GM21423 (cell line): ENCODE results near the gene SRGAP1.
"Not testable (repeated sequence)": the region's sequence is repeated elsewhere in the genome, so short reads cannot be mapped to it uniquely, and the experiment has no call there.

Experiments
- ATAC-seq: cut with Tn5 transposase; IDR thresholded peaks from one replicate; pipeline ENCODE4 v1.9.1; 2021; ENCODE audit warnings: mild to moderate bottlenecking, moderate library complexity; ENCODE audit not compliant: unreplicated experiment

SRGAP1 gene

DNA sequence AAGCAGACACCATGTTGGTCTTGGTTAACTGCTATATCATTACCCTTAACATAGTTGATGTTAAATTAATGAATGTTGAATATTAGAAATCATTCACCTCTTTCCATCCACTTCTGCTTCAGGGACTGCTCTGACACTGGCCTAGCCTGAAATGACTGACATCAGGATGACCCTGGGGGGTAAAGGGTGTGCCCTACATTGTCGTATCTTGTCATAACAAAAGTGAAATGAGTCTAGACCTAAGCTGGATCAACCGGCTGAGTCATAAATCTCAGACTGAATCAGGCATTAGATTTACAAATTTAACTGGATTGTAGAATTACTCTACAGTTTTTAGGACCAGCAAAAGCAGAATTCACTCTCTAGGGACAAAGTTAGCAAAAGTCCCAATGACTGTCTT lies 342.3 kb downstream of the SRGAP1 start:
- ATAC-seq: no peak

DNA sequence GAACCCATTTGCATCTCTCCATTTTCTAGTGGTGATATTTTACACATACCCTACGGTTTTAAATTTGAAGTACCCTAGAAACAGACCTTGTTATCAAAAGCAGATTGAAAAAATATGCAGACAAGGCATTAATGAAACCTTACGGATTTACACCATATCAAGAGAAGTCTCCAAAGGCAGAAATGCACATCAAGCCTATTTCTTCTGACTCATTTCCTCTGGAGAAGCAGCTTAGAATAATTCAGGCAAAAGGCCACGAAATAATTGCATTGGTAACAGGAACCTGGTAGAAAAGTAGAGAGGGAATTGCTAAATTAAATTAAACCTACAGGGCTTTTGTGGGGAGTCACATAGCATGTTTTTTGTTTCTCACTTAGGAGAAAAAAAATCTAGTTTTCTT lies 342.9 kb downstream of the SRGAP1 start:
- no peak for ATAC-seq

DNA sequence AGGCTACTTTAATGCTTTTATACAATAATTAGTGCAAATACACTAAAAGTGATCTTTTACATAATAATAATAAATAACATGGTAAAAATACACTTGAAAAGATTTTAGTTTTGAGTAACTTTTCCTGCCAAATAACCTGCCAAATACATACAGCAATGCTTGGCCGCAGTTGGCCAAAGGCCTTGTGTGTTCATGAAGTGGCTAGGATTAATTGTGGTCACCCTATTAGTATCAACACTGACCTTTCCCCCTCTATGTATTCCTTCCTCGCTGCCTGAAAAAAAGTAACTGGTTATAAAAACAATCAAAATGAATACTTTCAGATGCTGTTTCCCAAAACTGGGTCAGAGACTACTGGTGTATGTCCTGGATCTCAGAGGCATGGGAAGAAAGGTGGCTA lies 343.3 kb downstream of the SRGAP1 start:
- ATAC-seq: no peak

DNA sequence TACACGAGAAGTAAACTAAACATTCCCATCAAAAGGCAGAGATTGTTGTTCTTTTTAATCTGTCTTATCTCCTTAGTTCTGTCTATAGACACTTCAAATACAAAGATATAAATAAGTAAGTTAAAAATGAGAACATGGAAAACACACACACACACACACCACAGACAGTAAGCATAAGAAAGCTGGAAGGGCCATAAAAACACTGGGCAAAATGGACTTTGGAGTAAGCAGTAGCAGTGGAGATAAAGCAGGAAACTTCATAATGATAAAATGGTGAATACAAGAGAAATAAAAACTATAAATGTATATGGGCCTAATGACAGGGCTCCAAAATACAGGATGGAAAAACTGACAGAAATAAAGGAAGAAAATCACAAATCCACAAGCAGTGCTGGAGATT lies 345.0 kb downstream of the SRGAP1 start:
- ATAC-seq: no peak

DNA sequence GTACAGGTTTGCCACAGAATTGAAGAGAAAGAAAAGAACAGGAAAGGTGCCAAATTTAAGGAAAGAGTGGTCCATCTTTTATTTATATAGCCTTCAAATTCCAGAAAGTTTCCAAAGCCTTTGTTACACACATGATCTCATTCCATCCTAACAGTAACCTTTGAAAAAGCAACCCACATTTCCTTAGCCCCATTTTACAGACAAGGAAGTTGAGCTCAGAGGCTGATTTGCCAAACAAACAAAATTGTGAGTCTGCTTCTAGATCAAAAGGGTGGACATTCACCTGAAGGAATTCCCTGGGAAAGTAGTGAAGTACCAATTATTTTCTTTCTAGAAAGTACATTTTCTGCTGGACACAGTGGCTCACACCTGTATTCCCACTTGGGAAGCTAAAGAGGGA lies 345.6 kb downstream of the SRGAP1 start:
- no peak for ATAC-seq

DNA sequence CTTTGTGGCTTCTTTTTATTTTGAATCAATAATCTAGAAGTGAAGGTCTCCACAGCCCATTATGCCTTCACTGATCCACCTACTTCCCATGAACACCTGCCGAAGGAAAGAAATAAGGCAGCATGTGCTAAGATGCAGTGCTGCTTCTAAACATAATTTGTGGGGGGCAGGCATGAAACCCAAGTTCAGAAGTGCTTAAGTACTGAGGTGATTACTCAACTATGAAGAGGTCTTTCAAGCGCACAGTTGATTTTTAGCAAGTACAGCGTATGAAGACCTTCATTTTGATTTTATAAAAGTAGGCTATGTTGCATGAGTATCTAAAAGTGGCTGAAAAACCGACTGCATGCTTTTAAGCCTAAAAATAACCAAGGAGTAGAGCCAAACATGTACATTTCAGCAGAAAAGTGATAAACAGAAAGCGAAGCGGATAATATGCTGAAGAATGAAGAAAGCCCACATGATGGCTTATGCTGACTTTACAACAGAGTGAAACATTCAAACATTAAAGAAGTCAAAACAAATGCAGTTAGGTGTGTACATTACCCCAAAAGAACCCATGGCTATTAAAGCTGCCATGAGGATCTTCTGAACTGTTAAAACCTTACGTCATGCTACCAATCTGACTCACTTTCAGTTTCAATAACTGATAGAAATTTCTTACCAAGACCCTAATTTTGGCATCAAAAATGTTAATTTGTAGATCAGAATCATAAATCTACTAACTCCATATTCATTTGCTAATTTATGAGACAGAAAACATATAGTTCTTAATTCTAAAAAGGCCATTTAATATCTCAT lies 348.3 kb downstream of the SRGAP1 start:
- ATAC-seq: peak; percentile 95

DNA sequence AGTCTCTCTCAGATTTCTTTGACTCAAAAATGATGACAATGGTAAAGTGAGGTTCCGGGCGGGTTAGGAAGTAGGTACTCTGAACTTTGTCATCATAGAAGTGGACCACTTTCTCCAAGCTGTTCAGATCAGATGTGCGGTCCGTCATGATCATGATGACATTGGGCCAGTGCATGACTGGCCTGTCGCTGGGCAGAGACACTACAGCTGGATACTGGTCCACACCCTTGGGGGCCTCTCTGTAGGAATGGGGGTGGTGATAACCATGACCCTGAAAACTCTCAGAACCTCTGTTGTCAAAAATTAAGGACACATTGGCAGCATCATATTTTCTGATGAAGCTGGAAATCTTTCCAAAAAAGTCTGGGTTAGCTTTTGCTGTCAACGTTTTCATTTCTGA lies 349.4 kb downstream of the SRGAP1 start:
- ATAC-seq: no peak

DNA sequence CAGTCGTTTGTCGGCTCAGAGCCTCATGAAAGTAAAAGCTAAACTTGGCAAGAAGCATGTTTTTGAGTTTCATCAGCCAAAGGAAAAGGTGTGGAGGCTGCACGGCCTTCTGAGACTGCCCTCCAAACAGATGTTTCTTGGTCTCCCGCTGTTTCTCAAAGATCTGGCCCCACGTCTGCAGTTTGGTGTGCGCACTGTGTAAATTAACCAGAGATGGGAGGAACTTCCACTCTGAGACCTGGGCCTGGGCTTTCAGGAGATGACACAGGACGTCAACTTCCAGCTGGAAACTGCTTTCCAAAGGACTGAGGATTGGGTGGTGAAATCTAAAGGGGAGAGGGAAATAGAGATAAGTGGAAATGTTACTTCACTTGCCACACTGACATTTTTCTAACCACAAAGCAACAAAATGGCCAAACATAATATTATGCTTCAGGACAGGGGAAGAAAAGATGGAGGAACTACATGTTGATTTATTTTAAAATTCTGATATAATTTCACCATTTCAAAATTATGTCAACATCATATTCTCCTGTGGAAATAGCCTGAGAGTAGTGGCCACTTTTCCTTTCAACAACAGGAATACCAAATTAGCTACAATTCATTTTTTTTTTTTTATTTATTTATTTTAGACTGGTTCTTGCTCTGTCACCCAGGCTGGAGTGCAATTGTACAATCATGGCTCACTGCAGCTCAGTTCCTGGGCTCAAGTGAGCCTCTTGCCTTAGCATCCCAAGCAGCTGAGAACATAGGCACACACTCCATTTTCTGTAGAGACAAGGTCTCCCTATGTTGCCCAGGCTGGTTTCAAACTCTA lies 350.0 kb downstream of the SRGAP1 start:
- no peak for ATAC-seq

DNA sequence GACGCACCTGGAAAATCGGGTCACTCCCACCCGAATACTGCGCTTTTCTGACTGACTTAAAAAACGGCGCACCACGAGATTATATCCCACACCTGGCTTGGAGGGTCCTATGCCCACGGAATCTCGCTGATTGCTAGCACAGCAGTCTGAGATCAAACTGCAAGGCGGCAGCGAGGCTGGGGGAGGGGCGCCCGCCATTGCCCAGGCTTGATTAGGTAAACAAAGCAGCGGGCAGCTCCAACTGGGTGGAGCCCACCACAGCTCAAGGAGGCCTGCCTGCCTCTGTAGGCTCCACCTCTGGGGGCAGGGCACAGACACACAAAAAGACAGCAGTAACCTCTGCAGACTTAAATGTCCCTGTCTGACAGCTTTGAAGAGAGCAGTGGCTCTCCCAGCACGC lies 351.3 kb downstream of the SRGAP1 start:
- ATAC-seq: not testable (repeated sequence)

DNA sequence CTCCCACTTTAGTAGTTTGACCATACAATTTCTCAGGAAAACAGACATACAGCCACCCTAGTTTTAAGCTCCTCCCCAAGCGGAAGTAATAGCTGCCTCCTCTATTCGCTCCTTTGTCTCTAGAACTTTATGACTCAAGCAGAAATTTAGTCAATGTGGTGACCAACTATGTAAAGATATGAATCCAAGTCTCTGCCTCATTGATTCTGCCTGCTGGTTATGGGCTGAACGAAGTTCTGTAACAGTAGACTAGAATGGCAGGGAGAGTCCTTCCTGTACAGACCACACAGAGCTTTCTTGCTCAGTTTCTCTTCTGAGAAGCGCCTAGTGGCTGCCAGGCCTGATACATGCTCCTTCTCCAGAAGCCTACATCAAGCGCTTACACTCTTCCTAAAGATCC lies 358.5 kb downstream of the SRGAP1 start:
- ATAC-seq: no peak

DNA sequence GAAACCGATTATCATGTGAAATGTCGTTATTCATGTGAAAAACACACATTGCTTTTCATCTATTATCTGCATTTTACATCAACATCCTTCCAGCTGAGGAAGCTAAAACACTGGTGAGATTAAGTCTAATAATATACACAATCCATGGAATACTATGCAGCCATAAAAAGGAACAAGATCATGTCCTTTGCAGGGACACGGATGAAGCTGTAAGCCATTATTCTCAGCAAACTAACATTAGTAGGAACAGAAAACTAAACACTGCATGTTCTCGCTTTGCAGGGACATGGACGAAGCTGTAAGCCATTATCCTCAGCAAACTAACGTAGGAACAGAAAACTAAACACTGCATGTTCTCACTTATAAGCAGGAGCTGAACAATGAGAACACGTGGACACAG lies 359.3 kb downstream of the SRGAP1 start:
- ATAC-seq: no peak

DNA sequence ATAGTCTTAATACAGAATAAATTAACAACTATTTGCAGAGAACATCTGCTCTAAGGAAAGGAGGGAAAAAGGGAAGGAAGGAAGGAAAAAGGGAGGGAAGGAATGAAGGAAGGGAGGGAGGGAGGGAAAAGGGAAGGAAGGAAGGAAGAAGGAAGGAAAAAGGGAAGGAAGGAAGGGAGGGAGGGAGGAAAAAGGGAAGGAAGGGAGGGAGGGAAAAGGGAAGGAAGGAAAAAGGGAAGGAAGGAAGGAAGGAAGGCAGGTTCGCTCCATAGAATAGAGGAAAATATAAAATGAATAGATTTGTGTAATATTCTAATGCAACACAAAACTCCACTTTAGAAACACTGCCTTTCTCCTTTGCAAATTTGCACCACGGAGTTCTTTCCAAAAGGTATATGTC lies 361.0 kb downstream of the SRGAP1 start:
- no peak for ATAC-seq

DNA sequence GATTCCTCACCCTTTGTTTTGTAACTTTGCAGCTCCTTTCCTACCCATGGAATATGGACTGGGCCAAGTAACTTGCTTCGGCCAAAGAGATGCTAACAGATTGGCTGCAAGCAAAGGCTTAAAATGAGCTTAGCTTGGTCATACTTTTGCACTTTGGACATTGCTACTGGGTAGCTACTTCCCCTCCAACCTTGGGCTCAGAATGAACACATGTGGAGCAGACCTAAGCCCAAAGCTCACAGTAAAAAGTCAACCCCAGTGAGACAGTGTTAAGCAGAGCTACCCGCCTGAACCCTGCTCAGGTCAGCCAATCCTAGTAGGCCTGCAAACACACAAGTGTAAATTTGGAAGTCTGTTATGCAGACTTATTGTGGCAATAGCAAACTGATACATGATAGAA lies 363.0 kb downstream of the SRGAP1 start:
- ATAC-seq: no peak
